Activated naive CD8-positive, alpha-beta T cell treated with anti-CD3 and anti-CD28 coated beads for 36 hours (primary cell): ENCODE data around the gene MEGF10. TPM values are rescaled to one million over a fixed set of nuclear protein-coding genes. Genes with fewer than 3 reads are reported as not detected.

Source experiments
- DNase-seq: peaks from one replicate; pipeline ENCODE4 v3.0.0; 2021
- H3K27ac Mint-ChIP-seq: one replicate; pipeline ENCODE4 v1.8.0; 2022; ENCODE audit warnings: mild to moderate bottlenecking, moderate library complexity, mixed read lengths
- H3K27me3 Mint-ChIP-seq: one replicate; pipeline ENCODE4 v1.8.0; 2022; ENCODE audit warnings: mild to moderate bottlenecking, mixed read lengths
- H3K36me3 Mint-ChIP-seq: one replicate; pipeline ENCODE4 v1.8.0; 2021; ENCODE audit warnings: mild to moderate bottlenecking, mixed read lengths
- H3K4me1 Mint-ChIP-seq: one replicate; pipeline ENCODE4 v1.8.0; 2021; ENCODE audit warnings: mixed read lengths
- H3K4me3 Mint-ChIP-seq: one replicate; pipeline ENCODE4 v1.8.0; 2022; ENCODE audit warnings: mild to moderate bottlenecking, moderate library complexity, mixed read lengths
- H3K9me3 Mint-ChIP-seq: one replicate; pipeline ENCODE4 v1.8.0; 2022; ENCODE audit warnings: mixed read lengths
- total RNA-seq, 2 experiments: library from RNA; stranded (reverse); gene quantifications; one replicate each; pipeline ENCODE4 v1.2.3, GENCODE V29; 2021

The MEGF10 gene
- total RNA-seq, 2 experiments from 2014 or later = not detected

DNA sequence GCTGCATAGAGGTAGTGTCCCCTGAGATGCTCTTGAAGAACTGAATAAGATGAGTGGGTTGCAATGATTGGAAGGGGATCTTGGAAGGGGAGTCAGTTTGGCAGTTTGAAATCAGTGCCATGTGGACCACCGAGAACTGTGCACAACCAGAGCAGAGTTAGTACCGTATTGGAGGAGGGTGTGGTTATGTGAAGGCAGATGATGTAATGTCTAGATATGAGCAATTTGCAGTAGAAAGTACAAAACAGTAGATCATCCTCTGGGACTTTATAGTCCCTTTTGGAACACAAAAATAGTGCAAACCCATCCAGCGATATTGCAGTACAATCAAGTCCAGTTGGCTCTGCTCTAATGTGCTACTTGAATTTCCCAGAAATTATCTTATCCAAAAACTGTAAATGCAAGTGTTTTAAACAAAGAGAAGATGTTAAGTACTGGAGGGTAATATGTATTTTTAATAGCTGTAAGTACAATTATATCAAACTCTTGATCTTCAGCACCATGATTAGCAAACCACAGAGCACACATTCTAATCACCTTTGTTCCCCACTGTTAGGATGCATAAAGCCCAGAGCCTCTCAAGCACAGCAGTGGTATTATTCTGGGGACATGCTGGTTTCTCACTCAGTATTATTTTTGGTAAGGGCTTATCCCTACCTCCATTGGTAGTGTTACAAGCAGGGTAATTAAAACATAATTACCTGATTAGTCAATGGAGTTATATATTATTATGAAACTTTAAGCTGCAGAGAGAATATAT lies 41.5 kb downstream of the MEGF10 start:
- Mint-ChIP-seq H3K9me3 (no peaks in the 10 kb centered on the region), H3K4me3 (no peak overlapping the region), H3K27me3 (peaks cover 25% of the 10 kb centered on the region), H3K27ac (no peak overlapping the region), H3K36me3 (no peaks in the 10 kb centered on the region), H3K4me1 (no peaks in the 10 kb centered on the region)
- DNase-seq = no peak

DNA sequence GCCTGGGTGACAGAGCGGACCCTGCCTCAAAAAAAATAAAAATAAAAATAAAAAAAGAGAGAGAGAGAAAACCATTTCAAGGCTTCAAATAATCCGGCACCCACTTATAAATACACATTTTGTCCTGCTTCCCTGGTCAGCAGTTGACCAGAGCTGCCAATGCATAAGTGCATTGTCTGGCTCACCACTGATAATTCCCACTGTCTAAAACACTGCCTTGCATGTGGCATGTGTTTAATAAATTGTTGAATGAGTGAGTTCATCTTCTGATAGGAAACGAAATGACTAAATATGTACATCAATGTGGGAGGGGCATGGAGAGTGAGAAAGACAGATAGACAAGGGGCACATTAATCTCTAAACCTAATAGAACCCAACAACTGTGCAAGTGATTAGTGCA lies 42.9 kb downstream of the MEGF10 start:
- H3K27me3 Mint-ChIP-seq = peaks cover 26% of the 10 kb centered on the region
- no peaks in the 10 kb centered on the region for H3K4me1 Mint-ChIP-seq
- no peak overlapping the region for H3K27ac Mint-ChIP-seq
- H3K36me3 Mint-ChIP-seq = no peaks in the 10 kb centered on the region
- no peak overlapping the region for H3K4me3 Mint-ChIP-seq
- H3K9me3 Mint-ChIP-seq = no peaks in the 10 kb centered on the region
- DNase-seq = no peak

DNA sequence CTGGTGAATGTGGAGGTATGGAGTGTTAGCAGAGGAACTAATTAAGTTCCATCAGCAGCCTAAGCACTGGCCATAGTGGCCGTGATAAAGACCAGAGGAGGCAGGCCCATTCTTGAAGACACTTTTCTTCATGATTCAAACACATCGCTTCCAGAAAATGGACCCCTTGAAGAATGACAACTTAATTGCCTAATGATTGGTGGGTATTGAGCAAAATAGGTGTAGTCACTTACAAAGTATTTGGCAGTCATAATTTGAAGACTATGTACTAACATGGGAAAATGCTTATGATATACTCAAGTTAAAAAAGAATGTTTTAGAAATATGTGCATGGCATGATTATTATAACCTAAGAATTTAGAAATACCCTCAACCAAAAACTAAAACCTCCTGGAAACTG lies 44.8 kb downstream of the MEGF10 start:
- no peak overlapping the region for H3K4me3 Mint-ChIP-seq
- no peaks in the 10 kb centered on the region for H3K4me1 Mint-ChIP-seq
- H3K36me3 Mint-ChIP-seq = no peaks in the 10 kb centered on the region
- no peaks in the 10 kb centered on the region for H3K9me3 Mint-ChIP-seq
- DNase-seq = no peak
- H3K27ac Mint-ChIP-seq = no peak overlapping the region
- H3K27me3 Mint-ChIP-seq = peaks cover 24% of the 10 kb centered on the region

DNA sequence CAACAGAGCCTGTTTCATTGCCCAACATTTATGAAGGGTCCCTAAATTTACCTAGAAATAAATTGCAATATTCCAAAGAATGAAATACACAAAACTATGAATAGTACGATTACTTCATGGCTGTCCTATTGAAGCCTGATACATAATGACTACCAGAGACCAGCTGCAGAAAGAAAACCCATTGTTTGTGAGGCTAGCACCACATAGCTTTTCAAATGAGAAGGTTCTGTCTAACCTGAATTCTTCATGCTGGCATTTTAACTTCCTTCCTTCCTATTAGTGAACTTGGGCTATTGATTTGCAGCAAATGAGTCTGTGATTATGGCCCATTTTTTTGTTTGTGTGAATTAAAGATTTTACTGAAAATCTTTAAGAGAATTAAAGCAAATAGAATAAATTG lies 47.3 kb downstream of the MEGF10 start:
- Mint-ChIP-seq H3K36me3 (no peaks in the 10 kb centered on the region), H3K4me3 (no peak overlapping the region), H3K9me3 (no peaks in the 10 kb centered on the region), H3K4me1 (no peaks in the 10 kb centered on the region), H3K27ac (no peak overlapping the region), H3K27me3 (peaks cover 13% of the 10 kb centered on the region)
- DNase-seq = no peak

DNA sequence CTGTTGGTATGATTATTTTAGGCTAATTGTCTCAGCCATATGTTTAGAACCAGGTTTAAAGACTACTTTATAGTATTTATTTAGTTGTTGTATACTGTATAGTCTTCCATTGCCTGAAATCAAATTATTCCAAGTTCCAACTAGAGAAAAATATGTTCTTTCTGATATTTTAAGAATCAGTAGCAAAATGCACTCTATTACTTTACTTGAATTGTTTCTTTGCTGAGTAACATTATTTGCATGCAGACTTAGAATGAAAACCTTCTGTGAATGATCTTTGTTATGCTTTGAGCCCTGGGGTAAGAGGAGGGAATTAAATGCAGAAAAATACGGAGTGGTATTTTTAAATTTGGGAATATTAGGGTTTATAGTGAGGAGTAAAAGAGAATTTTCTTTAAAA lies 47.9 kb downstream of the MEGF10 start:
- H3K4me3 Mint-ChIP-seq = no peak overlapping the region
- H3K36me3 Mint-ChIP-seq = no peaks in the 10 kb centered on the region
- H3K27me3 Mint-ChIP-seq = peaks cover 11% of the 10 kb centered on the region
- no peaks in the 10 kb centered on the region for H3K4me1 Mint-ChIP-seq
- no peaks in the 10 kb centered on the region for H3K9me3 Mint-ChIP-seq
- no peak for DNase-seq
- H3K27ac Mint-ChIP-seq = no peak overlapping the region

DNA sequence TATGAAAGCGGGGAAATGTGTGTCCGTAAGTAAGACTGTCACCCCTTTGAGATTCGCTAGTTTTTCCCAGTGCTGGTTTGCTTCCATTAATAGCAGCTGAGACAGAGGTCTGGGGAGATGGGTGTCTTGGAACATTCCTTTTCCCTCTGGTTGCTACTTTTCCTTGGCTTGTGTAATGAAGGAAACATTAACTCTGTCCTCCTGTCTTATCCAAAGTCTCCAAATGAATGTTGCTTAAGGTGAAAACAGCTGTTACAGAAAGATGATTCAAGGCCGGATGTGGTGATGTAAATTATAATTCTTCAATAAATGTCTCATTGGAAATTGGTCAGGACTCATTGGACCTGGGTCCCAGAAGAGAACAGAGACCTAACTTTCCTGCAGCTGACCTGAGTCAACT lies 50.0 kb downstream of the MEGF10 start:
- Mint-ChIP-seq H3K4me1 (no peaks in the 10 kb centered on the region), H3K27ac (no peak overlapping the region), H3K36me3 (no peaks in the 10 kb centered on the region), H3K4me3 (no peak overlapping the region), H3K27me3 (peaks cover 7% of the 10 kb centered on the region), H3K9me3 (no peaks in the 10 kb centered on the region)
- no peak for DNase-seq

DNA sequence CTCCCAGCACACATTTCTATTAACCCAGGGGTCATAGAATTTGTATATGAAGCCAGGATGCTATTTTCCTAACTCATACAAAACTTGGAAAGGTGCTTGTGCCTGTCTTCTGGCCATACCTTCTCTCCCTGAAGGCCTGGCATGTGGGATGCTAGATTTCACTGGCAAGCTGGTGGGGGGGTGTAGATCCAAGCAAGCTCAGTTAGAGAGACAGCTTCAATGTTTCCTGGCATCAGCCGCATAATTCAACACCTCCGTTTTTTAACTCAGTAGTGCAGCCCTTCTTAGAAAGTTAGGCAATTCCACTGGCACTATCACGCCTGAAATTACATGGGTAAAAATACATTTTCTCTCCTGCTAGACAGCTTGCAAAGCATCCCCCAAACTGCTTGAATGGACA lies 51.8 kb downstream of the MEGF10 start:
- no peak overlapping the region for H3K27ac Mint-ChIP-seq
- no peaks in the 10 kb centered on the region for H3K36me3 Mint-ChIP-seq
- H3K4me1 Mint-ChIP-seq = no peaks in the 10 kb centered on the region
- no peak overlapping the region for H3K4me3 Mint-ChIP-seq
- H3K27me3 Mint-ChIP-seq = peaks cover 7% of the 10 kb centered on the region
- H3K9me3 Mint-ChIP-seq = no peaks in the 10 kb centered on the region
- DNase-seq = no peak

DNA sequence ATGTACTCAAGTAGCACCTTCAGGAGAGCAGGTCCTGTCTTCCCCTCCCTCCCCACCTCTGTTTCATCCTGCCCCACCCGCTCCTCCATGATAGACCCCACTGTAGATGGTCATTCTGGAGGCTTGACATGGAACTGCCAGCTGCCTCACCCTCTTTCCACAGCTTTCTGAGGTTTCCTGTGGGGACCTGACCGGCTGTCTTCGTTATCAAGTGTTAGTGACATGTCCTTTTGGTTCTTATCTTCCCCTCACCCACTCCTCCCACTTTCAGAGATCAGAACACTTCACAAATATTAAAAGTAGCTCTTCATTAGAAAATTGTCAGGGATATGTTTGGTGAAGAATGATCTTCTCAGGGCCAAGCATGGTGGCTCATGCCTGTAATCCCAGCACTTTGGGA lies 52.7 kb downstream of the MEGF10 start:
- Mint-ChIP-seq H3K27me3 (peaks cover 7% of the 10 kb centered on the region), H3K4me3 (no peak overlapping the region), H3K36me3 (no peaks in the 10 kb centered on the region)

DNA sequence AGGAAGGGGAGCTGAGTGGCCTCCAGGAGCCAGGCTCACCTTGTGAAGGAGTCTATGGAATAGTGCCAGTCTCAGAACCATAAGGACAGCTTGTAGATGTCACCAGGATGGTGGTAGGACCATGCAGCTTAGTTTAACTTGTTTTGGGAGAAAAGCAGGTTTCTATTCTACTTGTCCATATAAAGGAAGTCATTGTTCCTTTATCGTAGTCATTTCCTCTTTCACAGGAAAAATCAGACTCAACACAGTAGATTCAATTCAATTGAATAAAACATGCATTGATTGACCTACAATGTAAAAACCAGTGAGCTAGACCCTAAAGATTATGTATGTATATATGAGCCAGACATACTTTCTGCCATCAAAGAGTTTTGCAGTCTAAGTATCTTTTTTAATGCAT lies 53.3 kb downstream of the MEGF10 start:
- no peak overlapping the region for H3K4me3 Mint-ChIP-seq
- no peaks in the 10 kb centered on the region for H3K4me1 Mint-ChIP-seq
- no peaks in the 10 kb centered on the region for H3K9me3 Mint-ChIP-seq
- no peak for DNase-seq
- no peak overlapping the region for H3K27ac Mint-ChIP-seq
- no peaks in the 10 kb centered on the region for H3K36me3 Mint-ChIP-seq
- H3K27me3 Mint-ChIP-seq = peaks cover 4% of the 10 kb centered on the region

More for the DNA sequence above, 52.7 kb downstream of the MEGF10 start:
- H3K27ac Mint-ChIP-seq = no peak overlapping the region
- no peak for DNase-seq
- no peaks in the 10 kb centered on the region for H3K9me3 Mint-ChIP-seq
- H3K4me1 Mint-ChIP-seq = no peaks in the 10 kb centered on the region

DNA sequence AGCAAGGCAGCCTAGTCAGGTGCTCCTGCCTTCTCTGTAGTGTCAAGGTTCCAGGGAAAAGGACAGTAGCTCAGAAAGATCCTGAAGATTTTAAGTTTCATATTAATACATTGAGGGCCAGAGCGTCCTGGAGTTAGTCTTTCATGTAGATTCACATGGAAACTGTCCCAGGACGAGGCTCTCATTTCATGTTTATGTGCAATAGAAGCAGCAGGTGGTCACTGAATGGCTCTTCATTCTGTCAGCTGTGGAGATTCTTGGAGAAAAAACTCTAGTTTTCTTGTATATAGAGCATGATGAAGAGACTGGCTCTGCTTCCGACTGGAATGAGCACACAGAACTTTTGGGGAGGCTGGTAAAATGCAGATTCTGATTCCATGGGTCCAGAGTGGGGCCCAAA lies 54.3 kb downstream of the MEGF10 start:
- H3K4me3 Mint-ChIP-seq = no peak overlapping the region

DNA sequence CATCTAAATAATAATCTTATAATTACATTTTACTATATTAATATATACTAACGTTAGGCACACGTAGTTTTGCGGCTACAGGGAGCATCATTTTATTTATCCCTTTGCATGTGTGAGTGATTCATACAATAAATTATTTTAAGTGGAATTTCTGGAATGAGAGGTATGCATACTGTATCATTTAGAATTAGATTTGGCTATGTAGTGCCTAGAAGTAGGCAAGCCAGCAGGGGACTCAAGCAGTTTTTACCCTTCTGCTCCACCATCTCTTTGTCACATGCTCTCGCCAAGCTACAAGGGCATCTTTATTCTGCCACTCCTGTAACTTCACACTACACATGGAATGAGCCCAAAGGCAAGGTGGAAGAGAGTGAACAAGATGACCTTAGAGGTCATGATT lies 60.8 kb downstream of the MEGF10 start:
- peaks cover 8% of the 10 kb centered on the region for H3K27me3 Mint-ChIP-seq
- H3K9me3 Mint-ChIP-seq = no peaks in the 10 kb centered on the region
- DNase-seq = no peak
- H3K4me1 Mint-ChIP-seq = no peaks in the 10 kb centered on the region
- no peak overlapping the region for H3K27ac Mint-ChIP-seq
- H3K4me3 Mint-ChIP-seq = no peak overlapping the region
- H3K36me3 Mint-ChIP-seq = no peaks in the 10 kb centered on the region

More for the DNA sequence above, 54.3 kb downstream of the MEGF10 start:
- Mint-ChIP-seq H3K27ac (no peak overlapping the region), H3K36me3 (no peaks in the 10 kb centered on the region), H3K9me3 (no peaks in the 10 kb centered on the region), H3K27me3 (peaks cover 2% of the 10 kb centered on the region), H3K4me1 (no peaks in the 10 kb centered on the region)
- no peak for DNase-seq

DNA sequence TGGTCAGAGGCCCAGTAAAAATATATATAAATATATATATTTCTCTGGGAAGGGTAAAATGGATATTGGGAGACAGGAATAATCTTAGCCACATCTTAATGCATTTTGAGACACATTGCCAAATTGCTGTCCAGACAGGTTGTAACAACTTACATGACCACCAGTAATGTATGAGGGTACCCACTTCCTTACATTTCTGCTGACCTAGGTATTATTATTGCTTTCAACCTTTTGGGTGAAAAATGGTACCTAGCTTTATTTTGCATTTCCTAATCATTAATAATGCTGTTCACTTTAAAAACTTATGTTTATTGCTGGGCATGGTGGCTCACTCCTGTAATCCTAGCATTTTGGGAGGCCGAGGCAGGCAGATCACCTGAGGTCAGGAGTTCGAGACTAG lies 61.5 kb downstream of the MEGF10 start:
- Mint-ChIP-seq H3K4me3 (no peak overlapping the region), H3K4me1 (no peaks in the 10 kb centered on the region), H3K36me3 (no peaks in the 10 kb centered on the region), H3K9me3 (no peaks in the 10 kb centered on the region), H3K27me3 (peaks cover 10% of the 10 kb centered on the region), H3K27ac (no peak overlapping the region)
- DNase-seq = no peak

DNA sequence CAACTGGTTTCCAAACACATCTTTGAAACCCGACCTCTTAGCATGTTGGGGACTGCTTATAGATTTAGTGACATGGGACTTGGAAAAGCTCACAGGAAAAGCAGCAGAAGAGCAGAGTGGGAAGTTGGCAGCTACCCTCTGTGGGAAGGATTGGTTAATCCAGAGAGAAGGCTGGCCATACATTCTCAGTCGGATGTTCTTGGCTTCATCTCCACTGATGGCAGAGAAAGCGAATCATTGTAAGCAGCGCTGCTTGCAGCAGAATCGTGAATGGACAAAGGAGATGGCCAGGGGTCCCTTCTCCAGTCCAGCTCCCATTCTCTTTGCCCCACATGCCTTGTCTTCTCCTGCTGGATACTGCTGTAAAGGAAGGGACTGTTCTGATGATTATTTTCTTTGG lies 62.7 kb downstream of the MEGF10 start:
- DNase-seq = no peak
- Mint-ChIP-seq H3K4me3 (no peak overlapping the region), H3K9me3 (no peaks in the 10 kb centered on the region), H3K4me1 (no peaks in the 10 kb centered on the region), H3K27me3 (peaks cover 12% of the 10 kb centered on the region), H3K27ac (no peak overlapping the region), H3K36me3 (no peaks in the 10 kb centered on the region)

DNA sequence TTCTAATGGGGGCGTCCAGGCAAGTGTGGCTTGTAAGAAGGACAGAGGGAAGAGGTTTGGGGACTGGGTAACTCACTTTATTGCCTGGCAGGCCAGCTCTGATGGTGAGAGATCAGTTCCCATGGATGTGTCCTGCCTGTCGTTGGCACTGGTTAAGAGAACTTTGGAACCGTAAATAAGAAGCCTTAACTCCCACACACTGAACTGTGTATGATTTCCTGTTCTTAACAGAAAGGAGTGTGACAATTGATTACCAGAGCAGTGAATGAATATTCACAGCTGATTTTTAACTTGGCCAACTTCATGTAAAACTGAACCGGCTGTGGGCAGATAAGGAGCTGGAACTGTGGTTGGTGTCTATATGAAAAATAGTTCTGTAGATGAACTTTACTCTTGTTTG lies 63.2 kb downstream of the MEGF10 start:
- H3K4me3 Mint-ChIP-seq = no peak overlapping the region
- no peaks in the 10 kb centered on the region for H3K9me3 Mint-ChIP-seq
- H3K27me3 Mint-ChIP-seq = peaks cover 12% of the 10 kb centered on the region
- H3K36me3 Mint-ChIP-seq = no peaks in the 10 kb centered on the region
- no peak for DNase-seq
- no peaks in the 10 kb centered on the region for H3K4me1 Mint-ChIP-seq
- no peak overlapping the region for H3K27ac Mint-ChIP-seq

DNA sequence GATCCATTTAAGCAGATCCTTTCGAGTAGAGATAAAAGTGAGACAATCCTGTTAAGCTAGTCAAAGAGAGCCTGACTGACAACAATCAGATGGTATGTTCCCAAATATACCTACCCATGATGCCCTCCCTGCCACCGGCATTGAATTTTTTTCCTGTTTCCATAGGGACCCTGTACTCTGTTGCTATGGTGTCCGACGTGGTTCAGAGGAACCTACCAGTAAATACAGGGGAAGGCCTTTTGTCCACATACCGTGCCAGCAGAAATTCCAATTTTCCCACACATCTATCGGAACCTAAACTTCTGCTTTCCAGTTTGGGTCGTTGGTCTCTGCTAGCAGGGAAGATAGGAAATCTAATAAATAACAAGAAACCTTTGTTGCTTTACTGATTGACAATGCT lies 64.7 kb downstream of the MEGF10 start:
- no peaks in the 10 kb centered on the region for H3K9me3 Mint-ChIP-seq

DNA sequence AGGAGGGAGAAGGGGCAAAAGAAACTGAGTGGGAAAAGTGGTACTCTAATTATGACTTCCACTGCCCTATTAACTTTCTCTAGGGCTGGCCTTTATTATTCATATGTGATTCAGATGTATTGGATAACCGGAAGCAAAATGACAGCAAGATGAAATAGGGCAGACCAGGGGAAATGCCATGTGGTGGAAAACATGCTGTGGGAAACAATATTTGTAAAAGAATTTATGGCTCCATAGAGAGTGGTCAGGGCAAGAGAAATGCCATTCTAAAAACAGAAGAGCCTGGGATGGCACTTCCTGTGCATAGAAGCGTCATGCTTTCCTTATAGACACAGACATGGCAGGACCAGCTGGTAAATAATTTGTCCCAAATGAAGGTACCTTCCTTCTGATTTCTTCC lies 67.7 kb downstream of the MEGF10 start:
- no peak for DNase-seq
- no peaks in the 10 kb centered on the region for H3K9me3 Mint-ChIP-seq
- no peak overlapping the region for H3K27ac Mint-ChIP-seq
- H3K4me1 Mint-ChIP-seq = no peaks in the 10 kb centered on the region
- H3K4me3 Mint-ChIP-seq = no peak overlapping the region
- no peaks in the 10 kb centered on the region for H3K36me3 Mint-ChIP-seq
- peaks cover 16% of the 10 kb centered on the region for H3K27me3 Mint-ChIP-seq

More for the DNA sequence above, 64.7 kb downstream of the MEGF10 start:
- no peak overlapping the region for H3K27ac Mint-ChIP-seq
- no peaks in the 10 kb centered on the region for H3K4me1 Mint-ChIP-seq
- peaks cover 18% of the 10 kb centered on the region for H3K27me3 Mint-ChIP-seq
- H3K36me3 Mint-ChIP-seq = no peaks in the 10 kb centered on the region
- no peak for DNase-seq
- H3K4me3 Mint-ChIP-seq = no peak overlapping the region
